ENCODE results near the gene DPP6. TPM values are rescaled to one million over a fixed set of nuclear protein-coding genes. Genes with fewer than 3 reads are reported as not detected.
"Not testable (repeated sequence)": the region's sequence is repeated elsewhere in the genome, so short reads cannot be mapped to it uniquely, and the experiment has no call there.

DPP6 gene
- total RNA-seq, 1 donor from 2014 or later: 0.48 TPM

- H3K36me3 ChIP-seq (ENCODE audit: insufficient read depth, low read length); H3K27me3 Mint-ChIP-seq (ENCODE audit: low read depth, unreplicated experiment); H3K9me3 ChIP-seq (ENCODE audit: insufficient read depth, low read depth, low read length); FAIRE-seq; H3K27ac Mint-ChIP-seq (ENCODE audit: unreplicated experiment); DNase-seq (ENCODE audit: low read depth); H3K4me3 ChIP-seq (ENCODE audit: insufficient read depth, low read depth, low read length); H2AFZ ChIP-seq (ENCODE audit: low read depth, low read length); H3K79me2 ChIP-seq (ENCODE audit: insufficient read depth, low read length); H3K4me3 Mint-ChIP-seq (ENCODE audit: unreplicated experiment); H3K4me2 ChIP-seq (ENCODE audit: low read length); H3K4me1 Mint-ChIP-seq (ENCODE audit: low read depth, unreplicated experiment); H3K9me3 Mint-ChIP-seq (ENCODE audit: unreplicated experiment); H3K27me3 ChIP-seq (ENCODE audit: insufficient read depth, low read length); H4K20me1 ChIP-seq (ENCODE audit: insufficient read depth, low read length); H3K36me3 Mint-ChIP-seq (ENCODE audit: low read depth, unreplicated experiment); H3K27ac ChIP-seq (ENCODE audit: low read depth, low read length); H3K9ac ChIP-seq (ENCODE audit: low read length); H3K4me1 ChIP-seq (ENCODE audit: insufficient read depth, low read length): not testable (repeated sequence)
These were observed 33.8 kb upstream of the DPP6 start for GRCh38 chr7:154018354-154018753.

- H3K27me3 ChIP-seq (ENCODE audit: insufficient read depth, low read length); H4K20me1 ChIP-seq (ENCODE audit: insufficient read depth, low read length); H3K36me3 Mint-ChIP-seq (ENCODE audit: low read depth, unreplicated experiment); H3K79me2 ChIP-seq (ENCODE audit: insufficient read depth, low read length); H3K9me3 ChIP-seq (ENCODE audit: insufficient read depth, low read depth, low read length); H3K27ac Mint-ChIP-seq (ENCODE audit: unreplicated experiment); DNase-seq (ENCODE audit: low read depth); H3K36me3 ChIP-seq (ENCODE audit: insufficient read depth, low read length); H3K4me1 Mint-ChIP-seq (ENCODE audit: low read depth, unreplicated experiment); H3K27me3 Mint-ChIP-seq (ENCODE audit: low read depth, unreplicated experiment); H3K27ac ChIP-seq (ENCODE audit: low read depth, low read length); H3K4me2 ChIP-seq (ENCODE audit: low read length); H3K9me3 Mint-ChIP-seq (ENCODE audit: unreplicated experiment); H3K4me3 Mint-ChIP-seq (ENCODE audit: unreplicated experiment); H3K4me3 ChIP-seq (ENCODE audit: insufficient read depth, low read depth, low read length); FAIRE-seq; H3K4me1 ChIP-seq (ENCODE audit: insufficient read depth, low read length); H3K9ac ChIP-seq (ENCODE audit: low read length); H2AFZ ChIP-seq (ENCODE audit: low read depth, low read length): not testable (repeated sequence)
These were observed 24.4 kb upstream of the DPP6 start for GRCh38 chr7:154027805-154028204.

- not testable (repeated sequence) for H3K4me3 ChIP-seq (ENCODE audit: insufficient read depth, low read depth, low read length); H4K20me1 ChIP-seq (ENCODE audit: insufficient read depth, low read length); H3K4me1 ChIP-seq (ENCODE audit: insufficient read depth, low read length); H3K27me3 Mint-ChIP-seq (ENCODE audit: low read depth, unreplicated experiment); H3K4me2 ChIP-seq (ENCODE audit: low read length); H3K27me3 ChIP-seq (ENCODE audit: insufficient read depth, low read length); DNase-seq (ENCODE audit: low read depth); H3K9me3 ChIP-seq (ENCODE audit: insufficient read depth, low read depth, low read length); H3K4me1 Mint-ChIP-seq (ENCODE audit: low read depth, unreplicated experiment); H3K79me2 ChIP-seq (ENCODE audit: insufficient read depth, low read length); FAIRE-seq; H3K9me3 Mint-ChIP-seq (ENCODE audit: unreplicated experiment); H3K27ac ChIP-seq (ENCODE audit: low read depth, low read length); H3K4me3 Mint-ChIP-seq (ENCODE audit: unreplicated experiment); H3K9ac ChIP-seq (ENCODE audit: low read length); H2AFZ ChIP-seq (ENCODE audit: low read depth, low read length); H3K27ac Mint-ChIP-seq (ENCODE audit: unreplicated experiment); H3K36me3 Mint-ChIP-seq (ENCODE audit: low read depth, unreplicated experiment); H3K36me3 ChIP-seq (ENCODE audit: insufficient read depth, low read length)
These were observed 21.6 kb upstream of the DPP6 start for GRCh38 chr7:154030476-154031080.

- not testable (repeated sequence) for H3K4me3 ChIP-seq (ENCODE audit: insufficient read depth, low read depth, low read length); H2AFZ ChIP-seq (ENCODE audit: low read depth, low read length); H3K4me2 ChIP-seq (ENCODE audit: low read length); H3K9me3 Mint-ChIP-seq (ENCODE audit: unreplicated experiment); H3K9me3 ChIP-seq (ENCODE audit: insufficient read depth, low read depth, low read length); H4K20me1 ChIP-seq (ENCODE audit: insufficient read depth, low read length); DNase-seq (ENCODE audit: low read depth); H3K27ac Mint-ChIP-seq (ENCODE audit: unreplicated experiment); H3K4me3 Mint-ChIP-seq (ENCODE audit: unreplicated experiment); H3K36me3 Mint-ChIP-seq (ENCODE audit: low read depth, unreplicated experiment); H3K4me1 Mint-ChIP-seq (ENCODE audit: low read depth, unreplicated experiment); H3K36me3 ChIP-seq (ENCODE audit: insufficient read depth, low read length); H3K4me1 ChIP-seq (ENCODE audit: insufficient read depth, low read length); H3K9ac ChIP-seq (ENCODE audit: low read length); H3K27ac ChIP-seq (ENCODE audit: low read depth, low read length); H3K79me2 ChIP-seq (ENCODE audit: insufficient read depth, low read length); FAIRE-seq; H3K27me3 ChIP-seq (ENCODE audit: insufficient read depth, low read length)
- peaks cover 12% of the 10 kb centered on the region for H3K27me3 Mint-ChIP-seq (ENCODE audit: low read depth, unreplicated experiment)
These were observed 12.6 kb upstream of the DPP6 start for GRCh38 chr7:154039466-154040165.

- not testable (repeated sequence) for H3K36me3 Mint-ChIP-seq (ENCODE audit: low read depth, unreplicated experiment); H3K9ac ChIP-seq (ENCODE audit: low read length); H3K9me3 Mint-ChIP-seq (ENCODE audit: unreplicated experiment); H3K79me2 ChIP-seq (ENCODE audit: insufficient read depth, low read length); H3K4me1 Mint-ChIP-seq (ENCODE audit: low read depth, unreplicated experiment); H3K4me2 ChIP-seq (ENCODE audit: low read length); FAIRE-seq; H4K20me1 ChIP-seq (ENCODE audit: insufficient read depth, low read length); H3K27ac Mint-ChIP-seq (ENCODE audit: unreplicated experiment); H3K27me3 ChIP-seq (ENCODE audit: insufficient read depth, low read length); H2AFZ ChIP-seq (ENCODE audit: low read depth, low read length); DNase-seq (ENCODE audit: low read depth); H3K36me3 ChIP-seq (ENCODE audit: insufficient read depth, low read length); H3K9me3 ChIP-seq (ENCODE audit: insufficient read depth, low read depth, low read length); H3K4me1 ChIP-seq (ENCODE audit: insufficient read depth, low read length); H3K4me3 ChIP-seq (ENCODE audit: insufficient read depth, low read depth, low read length); H3K27ac ChIP-seq (ENCODE audit: low read depth, low read length)
- Mint-ChIP-seq H3K27me3 (ENCODE audit: low read depth, unreplicated experiment) (peaks cover 15% of the 10 kb centered on the region), H3K4me3 (ENCODE audit: unreplicated experiment) (peak overlapping the region; percentile 76)
These were observed 1.8 kb upstream of the DPP6 start for GRCh38 chr7:154050394-154050793.

- H3K4me1 Mint-ChIP-seq (ENCODE audit: low read depth, unreplicated experiment); H3K36me3 ChIP-seq (ENCODE audit: insufficient read depth, low read length); H3K4me2 ChIP-seq (ENCODE audit: low read length); H3K27ac Mint-ChIP-seq (ENCODE audit: unreplicated experiment); H3K9ac ChIP-seq (ENCODE audit: low read length); H3K4me1 ChIP-seq (ENCODE audit: insufficient read depth, low read length); H3K79me2 ChIP-seq (ENCODE audit: insufficient read depth, low read length); H3K27ac ChIP-seq (ENCODE audit: low read depth, low read length); FAIRE-seq; H3K4me3 ChIP-seq (ENCODE audit: insufficient read depth, low read depth, low read length); H3K9me3 ChIP-seq (ENCODE audit: insufficient read depth, low read depth, low read length); H3K9me3 Mint-ChIP-seq (ENCODE audit: unreplicated experiment); H3K36me3 Mint-ChIP-seq (ENCODE audit: low read depth, unreplicated experiment); H2AFZ ChIP-seq (ENCODE audit: low read depth, low read length); DNase-seq (ENCODE audit: low read depth); H3K27me3 ChIP-seq (ENCODE audit: insufficient read depth, low read length); H4K20me1 ChIP-seq (ENCODE audit: insufficient read depth, low read length): not testable (repeated sequence)
- Mint-ChIP-seq H3K4me3 (ENCODE audit: unreplicated experiment) (peak overlapping the region; percentile 76), H3K27me3 (ENCODE audit: low read depth, unreplicated experiment) (peaks cover 15% of the 10 kb centered on the region)
These were observed 1.1 kb upstream of the DPP6 start for GRCh38 chr7:154051006-154051642.
